NCI-H187 (cell line): Measurements from ENCODE around the gene TMEM144.
"Not testable (repeated sequence)": the region's sequence is repeated elsewhere in the genome, so short reads cannot be mapped to it uniquely, and the experiment has no call there.

Experiments used
- DNase-seq, 2 experiments: peaks; one replicate each; lab custom pipeline; 2025; lab: John Stamatoyannopoulos, UW

Gene TMEM144

DNA sequence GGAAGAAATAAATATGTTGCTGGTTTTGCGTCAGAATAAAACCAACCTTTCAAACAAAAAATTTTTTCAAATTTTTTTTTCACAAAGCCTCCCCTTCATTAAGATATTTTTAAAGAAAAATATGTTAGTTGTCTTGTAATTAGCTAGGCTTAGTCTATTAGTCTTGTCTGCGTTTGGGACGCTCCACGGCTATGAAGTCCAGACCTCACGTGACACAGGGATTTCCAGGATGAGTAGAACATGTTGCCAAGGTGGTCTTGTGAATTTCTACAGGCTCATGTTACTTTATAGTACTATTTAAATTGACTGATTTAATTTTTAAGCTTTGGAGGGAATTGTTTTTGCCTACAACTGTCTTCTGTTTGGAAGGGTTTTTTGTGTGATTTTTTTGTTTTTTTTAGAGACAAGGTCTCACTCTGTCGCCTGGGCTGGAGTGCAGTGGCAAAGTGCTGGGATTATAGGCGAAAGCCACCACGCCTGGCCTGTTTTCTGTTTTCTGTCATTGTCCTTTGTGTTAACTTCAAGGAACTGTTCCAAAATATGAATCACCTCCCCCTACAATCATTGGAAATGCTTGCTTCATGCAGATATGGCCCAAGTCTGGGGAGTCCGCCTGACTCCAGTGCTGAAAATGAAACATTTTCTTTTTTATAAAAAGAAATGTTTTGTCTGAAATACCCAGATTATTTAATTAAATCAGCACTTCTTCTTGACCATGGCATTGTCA, 26.2 kb downstream of the TMEM144 start:
- DNase-seq = no peak

DNA sequence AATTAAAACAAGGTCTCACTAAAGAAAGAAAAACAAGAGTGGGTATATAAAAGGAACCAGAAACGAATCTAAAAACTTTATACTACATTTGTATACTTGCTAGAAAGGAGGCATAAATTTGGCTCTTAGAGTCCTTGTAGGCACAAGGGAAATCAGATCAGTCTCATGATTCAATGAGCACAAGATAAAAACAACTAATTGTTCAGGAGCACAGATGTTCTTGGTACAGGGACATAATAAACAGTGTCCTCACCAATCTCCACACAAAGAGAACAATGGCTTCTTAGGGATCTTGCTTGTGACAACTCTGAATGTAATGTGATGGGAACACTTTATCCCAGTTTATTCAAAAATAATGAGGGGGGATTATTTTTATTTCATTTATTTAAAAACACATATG, 28.3 kb downstream of the TMEM144 start:
- no peak for DNase-seq

DNA sequence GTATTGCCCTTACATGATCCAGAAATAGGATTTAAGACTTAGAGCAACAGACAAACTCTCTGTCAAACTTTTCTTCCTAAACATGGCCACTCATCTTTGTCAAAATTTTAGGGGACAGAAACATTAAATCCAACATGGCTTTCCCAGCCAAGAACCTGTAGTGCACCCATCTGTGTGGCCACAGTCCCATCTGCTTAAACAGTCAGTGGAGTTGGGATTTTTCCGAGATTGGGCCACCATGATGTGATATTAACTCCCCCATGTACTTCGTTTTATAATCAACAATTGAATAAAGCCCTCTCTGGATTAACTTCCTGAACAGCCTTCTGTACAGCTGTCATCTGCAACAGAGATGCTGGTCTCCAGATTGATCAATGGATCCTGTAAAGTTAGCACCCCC, 28.9 kb downstream of the TMEM144 start:
- DNase-seq = no peak

DNA sequence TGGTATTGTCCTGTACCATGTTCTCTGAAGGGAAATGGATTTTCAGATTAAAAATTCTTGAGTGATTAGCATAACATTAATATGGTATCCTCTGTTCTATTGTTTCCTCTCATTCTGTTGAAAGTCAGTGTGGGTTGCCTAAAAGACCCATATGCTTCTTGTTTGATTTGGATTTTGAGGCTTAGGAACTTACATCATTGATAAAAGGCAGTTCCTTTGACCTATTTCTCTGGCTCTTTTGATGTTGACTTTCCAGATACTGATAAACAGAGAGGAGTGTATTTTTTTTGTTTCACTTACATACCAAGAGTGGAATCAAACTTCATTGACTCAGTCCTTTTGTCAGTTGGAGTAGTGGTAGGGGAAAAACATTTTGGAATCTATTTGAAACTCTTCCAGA, 32.8 kb downstream of the TMEM144 start:
- no peak for DNase-seq

DNA sequence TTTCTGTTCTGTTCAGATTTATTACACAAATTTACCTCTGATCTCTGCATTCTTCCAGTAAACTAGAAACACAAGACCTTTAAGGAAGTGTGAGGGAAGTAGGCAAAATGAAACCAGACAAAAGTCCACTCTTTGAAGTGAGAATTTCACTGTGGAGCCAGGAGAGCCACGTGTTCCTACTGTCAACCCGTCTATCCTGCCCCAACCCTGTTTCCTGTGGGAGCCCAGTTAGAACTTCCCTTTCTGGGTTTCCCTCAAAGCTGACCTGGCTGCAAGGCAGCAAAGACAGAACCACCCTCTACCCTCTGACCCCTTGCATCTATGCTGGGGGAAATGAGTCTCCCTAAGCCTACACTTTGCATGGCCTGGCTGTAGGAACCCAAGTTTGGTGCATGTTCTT, 40.0 kb downstream of the TMEM144 start:
- no peak for DNase-seq

DNA sequence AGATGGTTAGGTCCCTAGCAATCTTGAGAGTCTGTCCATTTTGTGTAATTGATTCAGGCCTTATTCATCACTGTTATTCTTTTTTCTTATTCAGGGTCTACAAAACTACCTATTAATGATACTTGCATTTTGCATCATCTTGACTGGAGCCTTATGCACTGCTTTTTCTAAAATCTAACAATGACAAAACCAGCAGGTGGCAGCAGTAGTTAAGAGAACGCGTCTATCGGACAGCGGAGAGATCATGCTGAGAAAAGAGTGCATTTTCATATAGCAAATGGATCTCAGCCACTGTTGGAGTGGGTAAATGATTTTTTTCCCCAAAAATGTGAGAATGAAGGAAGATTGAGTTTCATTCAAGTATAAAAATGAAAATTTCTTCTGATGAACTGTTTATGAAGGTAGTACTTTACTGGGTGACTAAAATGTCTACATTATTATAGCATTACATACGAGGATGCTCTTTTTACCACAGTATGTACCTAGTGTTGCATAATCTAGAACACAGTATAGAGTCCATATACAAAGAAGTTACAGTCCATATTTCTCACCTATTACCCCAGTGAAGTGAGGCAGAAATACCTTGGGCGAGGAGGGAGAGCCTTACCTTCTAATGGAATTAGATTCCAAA, 43.2 kb downstream of the TMEM144 start:
- peak; percentile 2 to 4 for DNase-seq

DNA sequence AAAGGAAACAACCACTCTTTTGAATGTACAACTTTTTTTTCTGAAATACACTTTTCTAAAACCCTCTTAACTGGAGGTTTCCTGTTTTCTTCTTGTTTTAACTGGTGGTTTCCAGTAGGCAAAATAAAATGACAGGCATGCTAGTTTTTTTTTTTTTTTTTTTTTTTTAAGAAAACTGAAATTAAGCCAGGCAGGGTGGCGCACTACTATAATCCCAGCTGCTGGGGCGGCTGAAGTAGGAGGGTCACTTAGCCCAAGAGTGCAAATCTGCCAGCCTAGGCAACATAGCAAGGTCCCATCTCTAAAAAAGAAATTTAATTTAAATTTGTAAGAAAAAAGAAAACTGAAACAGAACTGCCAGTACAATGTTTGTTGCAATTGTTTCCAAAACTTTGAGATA, 44.0 kb downstream of the TMEM144 start:
- DNase-seq = no peak

DNA sequence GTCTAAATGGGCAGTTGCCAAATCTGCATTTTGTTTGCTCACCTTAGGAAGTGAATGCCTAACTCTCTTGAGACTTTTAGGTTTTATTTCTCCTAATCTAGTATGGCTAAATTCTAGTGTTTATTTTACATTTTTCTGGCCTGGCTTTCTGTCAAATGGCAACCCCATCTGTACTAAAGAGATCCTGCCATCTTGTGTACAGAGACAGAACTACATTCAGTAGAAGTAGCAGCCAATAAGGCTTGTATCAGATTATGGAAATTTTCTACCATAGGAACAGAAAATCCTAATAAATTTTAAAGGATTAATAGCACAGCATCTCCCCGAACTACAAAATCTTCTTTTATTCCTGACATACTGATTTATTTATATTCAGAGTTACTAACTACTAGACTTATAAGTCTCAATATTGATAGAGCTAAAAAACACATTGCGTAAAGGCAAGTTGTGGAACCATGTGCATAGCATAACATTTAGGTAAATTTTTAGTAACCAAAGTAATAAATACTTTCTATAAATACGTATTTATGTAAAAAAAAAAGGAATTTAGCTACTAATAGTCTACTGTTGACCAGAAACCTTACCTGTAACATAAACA, 45.5 kb downstream of the TMEM144 start:
- DNase-seq = no peak

DNA sequence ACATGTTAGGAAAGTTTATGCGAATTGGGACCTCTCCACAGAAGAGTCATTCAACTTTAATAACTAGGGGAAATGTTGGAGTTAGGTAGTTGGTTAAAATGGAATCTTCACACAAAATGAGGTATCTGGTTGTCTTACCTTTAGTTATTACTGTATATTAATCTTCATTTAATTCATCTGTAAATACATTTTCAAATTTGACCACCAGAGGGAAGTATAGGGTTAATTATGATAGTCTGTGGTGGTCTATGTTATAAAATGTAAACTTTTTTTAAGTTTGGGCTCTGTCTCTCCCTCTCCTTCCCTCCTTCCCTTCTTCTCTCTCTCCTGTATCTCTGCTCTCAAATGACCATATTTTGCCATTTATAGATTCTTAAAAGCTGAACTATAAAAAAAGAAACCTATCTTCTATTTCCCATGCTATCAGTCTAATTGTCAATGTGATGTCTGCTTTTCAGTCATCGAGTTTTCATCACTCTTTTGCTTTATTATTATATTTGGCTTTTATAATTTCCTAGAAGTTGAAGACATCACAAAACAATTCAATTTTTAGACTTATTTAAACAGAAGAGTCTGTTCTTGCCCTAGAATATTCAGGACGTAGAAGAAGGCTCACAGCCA, 49.8 kb downstream of the TMEM144 start:
- no peak for DNase-seq

DNA sequence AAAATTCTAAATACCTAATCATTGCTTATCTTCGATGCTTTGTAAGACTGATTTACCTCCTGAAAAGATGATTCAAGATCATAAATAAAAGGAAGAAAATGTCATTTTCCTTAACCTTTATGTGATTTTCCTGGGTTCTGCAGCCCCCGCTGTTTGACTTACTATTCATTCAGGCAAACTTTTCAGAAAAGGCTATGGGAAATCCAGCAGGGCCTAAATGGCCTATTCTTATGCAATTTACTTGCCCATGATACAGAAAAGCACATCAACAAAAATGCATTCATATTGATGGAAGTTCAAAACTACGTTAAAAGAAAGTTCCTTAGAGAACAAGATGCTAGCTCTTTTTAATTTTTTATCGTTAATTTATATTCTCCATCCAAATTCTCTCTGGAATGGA, 51.2 kb downstream of the TMEM144 start:
- no peak for DNase-seq

DNA sequence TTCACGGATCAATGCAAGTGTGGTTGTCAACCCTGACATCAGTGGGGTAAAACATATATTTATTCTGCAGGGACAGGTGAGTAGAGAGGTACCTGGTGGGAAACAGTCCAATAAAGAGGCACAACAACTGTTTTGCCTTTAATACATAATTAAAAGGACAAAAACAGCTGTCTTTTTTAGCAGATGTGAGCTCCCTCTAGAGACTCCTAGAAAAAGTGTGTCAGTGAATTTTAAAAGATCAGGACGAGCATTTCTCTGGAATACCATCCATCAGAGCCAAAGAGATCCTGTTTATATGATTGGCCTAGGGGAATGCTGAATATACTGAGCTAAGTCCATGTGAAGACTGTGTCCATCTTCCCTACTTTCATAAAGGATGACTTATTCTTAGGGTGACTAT, 58.3 kb downstream of the TMEM144 start:
- DNase-seq = no peak

DNA sequence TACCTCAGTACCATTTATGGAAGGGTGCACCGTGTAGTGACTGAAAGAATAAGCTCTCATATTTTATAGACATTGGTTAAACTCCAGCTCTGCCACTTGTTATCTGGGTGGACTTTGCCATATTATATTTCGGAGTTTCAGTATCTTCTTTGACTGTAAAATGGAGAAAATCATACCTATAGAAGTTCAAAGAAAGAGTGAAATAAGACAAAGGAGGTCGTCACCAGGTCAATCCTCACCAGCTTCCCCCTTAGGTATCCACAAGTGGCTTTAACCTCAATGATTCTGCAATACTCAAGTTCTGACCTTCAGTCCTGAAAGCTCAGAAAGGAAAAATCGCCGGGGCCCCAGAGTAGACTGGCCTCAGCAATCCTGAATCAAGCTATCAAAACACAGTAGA, 64.3 kb downstream of the TMEM144 start:
- DNase-seq = no peak

DNA sequence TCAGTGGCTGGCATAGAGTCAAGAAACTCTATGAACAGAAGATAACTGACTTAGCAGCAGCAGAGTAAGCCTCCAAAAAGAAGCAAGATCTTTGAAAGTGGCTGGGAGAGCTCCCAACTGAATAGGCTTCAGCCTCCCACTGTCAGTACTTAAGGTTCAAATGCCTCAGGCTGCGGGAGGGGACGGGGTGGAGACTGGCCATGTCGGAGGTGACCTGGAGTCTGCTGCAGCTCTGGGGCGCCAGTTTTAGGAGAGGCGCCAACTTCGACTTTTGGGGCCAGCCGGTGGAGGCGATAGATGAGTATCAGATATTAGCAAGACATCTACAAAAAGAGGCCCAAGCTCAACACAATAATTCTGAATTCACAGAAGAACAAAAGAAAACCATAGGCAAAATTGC, 67.3 kb downstream of the TMEM144 start:
- DNase-seq = no peak

DNA sequence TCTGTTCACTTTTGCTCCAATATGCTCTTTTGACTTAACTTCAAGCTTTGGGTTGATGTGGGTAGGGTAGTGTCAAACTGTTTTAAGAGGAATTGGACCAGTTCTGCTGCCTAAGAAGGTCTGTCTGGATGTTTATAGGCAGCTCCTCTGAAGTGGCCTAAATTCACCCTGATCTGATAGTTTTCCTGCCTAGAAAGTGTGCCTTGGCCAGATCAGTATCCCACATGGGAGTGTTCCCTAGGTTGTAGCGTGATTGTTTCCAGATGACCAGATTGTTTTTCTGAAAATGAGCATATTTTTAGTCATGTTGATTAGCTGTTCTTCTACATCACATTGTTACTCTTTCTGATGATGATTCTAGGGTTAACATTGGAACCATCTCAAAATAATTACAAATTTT, 68.8 kb downstream of the TMEM144 start:
- not testable (repeated sequence) for DNase-seq

DNA sequence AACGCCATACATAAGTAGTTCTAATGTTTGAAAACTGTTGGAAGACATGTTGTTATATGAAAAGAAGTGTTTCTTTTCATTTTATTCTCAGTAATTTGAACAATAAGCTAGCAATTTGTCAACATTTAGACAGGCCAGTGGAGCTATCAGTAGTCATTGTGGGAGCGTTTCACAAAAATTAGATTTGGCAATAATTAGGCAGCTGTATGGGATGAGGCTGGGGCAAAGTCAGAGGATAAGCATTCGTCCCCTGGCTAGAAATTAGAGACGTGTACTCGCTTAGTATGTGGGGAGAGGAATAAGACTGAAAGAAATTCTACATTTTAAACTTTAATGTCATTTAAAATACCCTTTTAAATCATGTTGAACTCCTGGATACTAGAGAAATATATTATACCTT, 70.6 kb downstream of the TMEM144 start:
- no peak for DNase-seq

DNA sequence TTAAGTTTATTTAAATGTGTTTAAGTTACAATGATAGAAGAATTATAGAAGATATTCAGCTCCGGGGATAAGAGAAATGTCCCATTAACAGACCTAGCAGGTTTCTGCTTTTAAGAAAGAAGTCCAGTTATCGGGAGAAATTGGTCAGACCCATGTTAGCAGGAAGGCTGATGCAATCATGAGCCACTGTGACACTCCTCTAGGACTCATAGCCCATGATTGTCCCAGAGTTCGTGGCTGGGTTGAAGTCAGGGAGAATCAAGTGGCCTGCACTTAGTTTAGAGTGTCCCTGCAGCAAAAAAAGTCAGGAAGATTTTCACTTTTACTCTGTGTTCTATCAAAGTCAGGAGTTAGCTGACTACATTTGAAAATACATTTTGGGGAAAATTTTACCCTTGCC, 72.0 kb downstream of the TMEM144 start:
- no peak for DNase-seq

DNA sequence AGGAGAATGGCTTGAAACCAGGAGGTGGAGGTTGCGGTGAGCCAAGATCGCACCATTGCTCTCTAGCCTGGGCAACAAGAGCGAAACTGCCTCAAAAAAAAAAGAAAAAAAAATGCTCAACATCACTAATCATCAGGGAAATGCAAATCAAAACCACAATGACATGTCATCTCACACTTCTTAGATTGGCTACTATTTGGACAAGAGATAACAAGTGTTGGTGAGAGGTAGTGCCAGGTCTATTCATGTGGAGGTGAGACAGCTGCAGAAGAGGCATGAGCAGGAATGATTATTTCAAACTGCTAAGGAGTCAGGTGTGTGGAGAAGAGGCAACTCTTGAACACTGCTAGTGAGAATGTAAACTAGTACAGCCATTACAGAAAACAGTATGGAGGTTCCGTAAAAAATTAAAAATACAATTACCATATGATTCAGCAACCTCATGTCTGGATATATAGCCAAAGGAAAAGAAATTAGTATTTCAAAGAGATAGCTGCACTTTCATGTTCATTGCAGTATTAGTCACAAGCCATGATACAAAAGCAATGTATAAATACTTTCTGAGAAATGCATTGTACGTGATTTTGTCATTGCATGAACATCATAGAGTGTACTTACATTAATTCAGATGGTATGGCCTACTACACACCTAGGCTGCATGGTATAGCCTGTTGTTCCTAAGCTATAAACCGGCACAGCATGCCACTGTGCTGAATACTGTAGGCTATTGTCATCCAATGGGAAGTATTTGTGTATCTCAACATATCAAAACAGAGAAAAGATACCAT, 75.3 kb downstream of the TMEM144 start:
- no peak for DNase-seq

DNA sequence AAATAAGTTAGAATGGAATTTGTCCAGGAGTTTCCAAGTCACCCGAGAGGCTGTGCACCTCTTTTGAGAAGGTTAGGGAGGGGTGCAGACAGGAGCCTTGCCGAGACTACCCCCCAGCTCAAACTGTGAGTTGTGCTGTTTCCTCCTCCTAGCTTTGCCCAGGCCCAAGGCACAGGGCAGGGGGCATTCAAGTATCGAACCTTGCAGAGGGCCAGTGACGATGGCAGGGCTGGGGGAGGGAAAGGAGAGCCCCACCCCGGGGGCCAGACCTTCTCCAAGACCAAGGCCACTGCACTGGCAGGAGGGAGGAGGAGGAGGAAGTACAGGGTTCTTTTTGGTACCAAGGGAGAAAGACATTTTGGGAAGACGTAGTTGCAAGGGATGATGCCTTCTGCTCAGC, 80.6 kb downstream of the TMEM144 start:
- no peak for DNase-seq

DNA sequence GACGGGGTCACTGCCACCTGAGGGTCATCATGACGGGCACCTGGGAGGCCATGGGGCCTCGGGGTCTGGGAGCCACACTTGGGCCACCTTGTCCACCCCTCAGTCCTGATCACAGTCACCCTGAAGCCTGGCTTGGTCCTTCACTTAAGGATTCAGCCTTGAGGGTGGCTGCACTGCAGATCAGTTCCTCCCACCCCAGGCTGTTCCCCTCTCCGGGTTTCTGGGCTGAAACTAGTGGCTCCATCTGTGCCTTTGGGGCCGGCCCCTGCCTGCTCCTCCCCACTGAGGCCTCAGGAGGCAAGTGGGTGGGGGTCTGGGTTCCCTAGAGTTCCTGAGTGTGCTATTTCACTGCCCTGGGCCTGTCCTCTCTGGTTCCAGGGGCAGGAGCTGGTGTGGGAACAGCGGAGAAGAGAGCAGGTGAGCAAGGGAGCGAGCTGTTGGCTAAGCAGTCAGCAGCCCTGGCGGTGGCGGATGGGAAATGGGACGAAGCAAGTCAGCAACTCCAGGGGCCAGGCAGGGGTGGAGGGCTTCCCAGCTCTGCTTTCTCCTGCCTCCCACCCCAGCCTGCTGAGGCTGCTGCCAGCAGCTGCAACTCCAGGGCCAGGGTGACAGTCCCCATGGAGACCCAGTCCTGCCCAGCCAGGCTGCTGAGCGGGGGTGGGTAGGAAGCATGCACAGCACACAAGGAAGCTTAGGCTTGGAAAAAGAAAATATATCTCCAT, 81.2 kb downstream of the TMEM144 start:
- no peak for DNase-seq

DNA sequence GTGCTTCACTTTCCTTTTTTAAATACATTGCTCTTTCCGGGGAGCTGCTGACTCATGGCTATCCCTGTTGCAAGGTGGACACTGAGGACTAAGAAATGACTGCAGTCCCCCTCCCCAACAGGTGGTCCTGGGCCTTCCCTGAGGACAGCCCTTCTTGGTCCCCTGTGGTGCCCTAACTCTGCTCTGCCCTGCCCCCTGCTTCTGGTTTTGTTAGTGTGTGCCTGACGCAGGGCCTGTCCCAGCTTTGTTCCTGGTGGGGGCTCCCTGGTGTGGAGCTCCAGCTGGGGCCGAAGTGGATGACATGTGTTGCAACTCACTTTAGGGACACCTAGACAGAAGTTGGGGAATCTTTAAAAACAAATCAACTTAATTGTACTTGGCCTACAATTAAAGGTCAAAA, 81.9 kb downstream of the TMEM144 start:
- DNase-seq = no peak

DNA sequence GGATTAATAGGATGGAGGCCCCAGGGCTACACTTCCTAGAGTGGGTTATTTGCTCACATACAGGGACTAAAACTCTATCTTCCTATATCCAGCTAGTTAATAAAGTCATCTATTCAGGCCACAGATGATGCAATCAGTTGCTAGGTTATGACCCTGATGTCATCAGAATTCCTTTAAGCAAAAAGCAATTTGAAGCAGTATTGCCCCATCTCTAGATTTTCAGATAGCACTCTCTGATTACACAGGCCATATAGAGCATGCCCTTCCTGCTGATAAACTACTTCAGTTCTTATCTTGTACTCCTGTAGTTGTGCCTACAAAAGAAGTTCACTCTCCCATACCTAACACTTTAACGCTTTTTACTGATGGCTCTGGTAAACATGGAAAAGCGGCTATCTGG, 84.8 kb downstream of the TMEM144 start:
- no peak for DNase-seq

DNA sequence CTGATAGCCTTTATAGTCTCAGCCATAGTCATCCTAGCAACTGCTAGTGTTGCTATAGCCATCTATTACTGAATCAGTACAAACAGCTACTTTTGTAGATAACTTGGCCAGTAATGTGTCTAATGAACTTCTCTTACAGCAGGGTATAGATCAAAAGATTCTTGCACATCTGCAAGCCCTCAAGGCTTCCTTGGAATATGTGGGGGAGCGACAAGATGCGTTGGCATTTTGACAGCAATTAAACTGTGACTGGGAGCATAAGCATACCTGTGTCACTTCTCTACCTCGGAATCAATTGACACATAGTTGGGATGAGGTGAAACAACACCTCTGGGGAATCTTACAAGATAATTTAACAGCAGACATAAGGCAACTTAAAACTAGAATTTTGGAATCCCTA, 87.6 kb downstream of the TMEM144 start:
- no peak for DNase-seq
